Subcutaneous abdominal adipose tissue (tissue), 5 donors: ENCODE results near the gene SH3BGRL.

ENCODE experiments used
- H3K27ac ChIP-seq: one replicate; pipeline ENCODE4 v1.7.0; 2013; ENCODE audit warnings: low read depth, mild to moderate bottlenecking, inconsistent platforms, low read length, moderate library complexity
- H3K27me3 ChIP-seq, 5 donors: one replicate each; pipeline ENCODE4 v1.7.0; 2013; ENCODE audit warnings: low read length in 5 of 5, inconsistent platforms in 1 of 5; ENCODE audit not compliant: control insufficient read depth in 5 of 5, insufficient read depth in 4 of 5
- H3K36me3 ChIP-seq, 5 donors: one replicate each; pipeline ENCODE4 v1.7.0; 2013; ENCODE audit warnings: low read length in 5 of 5; ENCODE audit not compliant: control insufficient read depth in 5 of 5, insufficient read depth in 5 of 5
- H3K4me1 ChIP-seq, 5 donors: one replicate each; pipeline ENCODE4 v1.7.0; 2013; ENCODE audit warnings: low read length in 5 of 5, mild to moderate bottlenecking in 3 of 5, moderate library complexity in 1 of 5; ENCODE audit not compliant: control insufficient read depth in 5 of 5, insufficient read depth in 5 of 5
- H3K4me3 ChIP-seq, 5 donors: one replicate each; pipeline ENCODE4 v1.7.0; 2013; ENCODE audit warnings: low read length in 5 of 5, low read depth in 1 of 5
- H3K9ac ChIP-seq, 5 donors: one replicate each; pipeline ENCODE4 v1.7.0; 2013; ENCODE audit warnings: low read length in 5 of 5, mild to moderate bottlenecking in 4 of 5, moderate library complexity in 3 of 5
- H3K9me3 ChIP-seq, 5 donors: one replicate each; pipeline ENCODE4 v1.7.0; 2013; ENCODE audit warnings: low read length in 5 of 5; ENCODE audit not compliant: control insufficient read depth in 5 of 5
- donor health status: healthy.
- donor health status: healthy.
- donor health status: healthy.
- donor health status: healthy.
- donor health status: healthy.

Gene SH3BGRL

GRCh38 chrX:81208916-81209315, 7.0 kb downstream of the SH3BGRL start:
- no peak overlapping the region for H3K27ac ChIP-seq

GRCh38 chrX:81215685-81216084, 13.8 kb downstream of the SH3BGRL start:
- peaks cover 0 to 5% (median 0%) of the 10 kb centered on the region in 5 donors for H3K4me1 ChIP-seq
- no peaks in the 10 kb centered on the region for H3K27me3 ChIP-seq

More at GRCh38 chrX:81208916-81209315, 7.0 kb downstream of the SH3BGRL start:
- no peaks in the 10 kb centered on the region for H3K36me3 ChIP-seq
- H3K4me3 ChIP-seq: no peak overlapping the region
- H3K9me3 ChIP-seq: no peaks in the 10 kb centered on the region
- no peaks in the 10 kb centered on the region for H3K27me3 ChIP-seq
- H3K4me1 ChIP-seq: peaks cover 0 to 8% (median 0%) of the 10 kb centered on the region in 5 donors
- no peak overlapping the region for H3K9ac ChIP-seq

DNA sequence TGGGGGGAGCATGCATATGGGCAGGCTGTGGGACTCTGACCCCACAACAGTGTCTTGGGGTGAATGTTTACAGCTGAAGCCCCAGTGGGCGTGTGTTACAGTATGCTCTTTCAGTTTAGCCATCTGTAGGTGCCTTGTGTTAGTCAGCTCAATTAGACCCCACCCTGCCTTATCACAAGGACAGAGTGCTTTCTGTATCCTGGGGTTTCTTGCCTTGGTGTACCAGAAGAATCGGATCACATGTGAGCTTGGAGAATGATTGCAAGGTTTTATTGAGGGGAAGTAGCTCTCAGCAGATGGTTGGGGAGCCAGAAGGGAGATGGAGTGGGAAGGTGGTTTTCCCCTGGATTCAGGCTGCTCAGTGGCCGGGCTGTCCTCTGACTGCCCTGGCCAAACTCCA, 27.3 kb downstream of the SH3BGRL start:
- H3K36me3 ChIP-seq: no peaks in the 10 kb centered on the region
- H3K4me3 ChIP-seq: no peak overlapping the region
- H3K9ac ChIP-seq: no peak overlapping the region
- H3K27me3 ChIP-seq: peaks cover 0 to 8% (median 0%) of the 10 kb centered on the region in 5 donors
- H3K27ac ChIP-seq: no peak overlapping the region
- no peaks in the 10 kb centered on the region for H3K9me3 ChIP-seq
- peaks cover 0 to 2% (median 0%) of the 10 kb centered on the region in 5 donors for H3K4me1 ChIP-seq

More at GRCh38 chrX:81215685-81216084, 13.8 kb downstream of the SH3BGRL start:
- Histone ChIP-seq H3K27ac (no peak overlapping the region), H3K9ac (no peak overlapping the region), H3K4me3 (no peak overlapping the region), H3K36me3 (no peaks in the 10 kb centered on the region), H3K9me3 (no peaks in the 10 kb centered on the region)

DNA sequence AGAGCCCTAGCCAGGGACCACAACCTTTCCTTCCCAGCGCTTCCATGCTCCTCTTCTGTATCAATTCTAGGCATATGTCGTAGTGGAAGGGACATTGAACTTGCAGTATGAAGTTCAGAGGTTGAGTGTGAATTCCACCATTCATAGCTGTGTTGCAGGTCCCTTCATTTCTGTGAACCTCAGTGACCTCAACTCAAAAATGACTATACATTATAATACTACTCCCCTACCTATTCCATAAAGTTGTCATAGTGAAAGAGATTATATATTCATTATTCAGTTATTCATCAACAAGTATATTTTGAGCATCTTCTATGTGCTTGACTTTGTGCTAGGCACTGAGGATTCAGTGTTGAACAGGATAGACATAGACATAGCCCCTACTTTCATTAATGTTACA, 28.0 kb downstream of the SH3BGRL start:
- H3K27me3 ChIP-seq: peaks cover 0 to 8% (median 0%) of the 10 kb centered on the region in 5 donors
- no peak overlapping the region for H3K27ac ChIP-seq
- H3K4me3 ChIP-seq: no peak overlapping the region
- no peak overlapping the region for H3K9ac ChIP-seq
- no peaks in the 10 kb centered on the region for H3K9me3 ChIP-seq
- H3K4me1 ChIP-seq: peaks cover 0 to 2% (median 0%) of the 10 kb centered on the region in 5 donors
- H3K36me3 ChIP-seq: no peaks in the 10 kb centered on the region

DNA sequence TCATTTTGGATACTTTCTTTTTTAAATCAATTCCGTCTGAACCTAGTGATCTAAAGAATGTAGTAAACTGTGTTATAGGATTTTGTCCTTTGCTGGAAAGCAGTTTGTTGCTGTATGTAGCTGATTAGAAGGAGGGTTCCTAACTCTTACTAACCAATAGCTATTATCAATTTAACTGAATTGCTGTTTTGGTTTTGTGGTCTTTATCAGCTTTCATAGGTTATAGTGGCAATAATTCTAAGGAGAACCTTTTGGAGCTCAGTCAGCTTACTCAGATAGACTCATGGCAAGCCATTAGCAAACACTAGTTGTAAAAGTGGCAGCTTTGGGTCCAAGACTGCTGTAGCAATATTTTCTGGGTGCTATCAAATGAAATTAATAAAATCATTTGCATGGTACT, 29.6 kb downstream of the SH3BGRL start:
- Histone ChIP-seq H3K9me3 (no peaks in the 10 kb centered on the region), H3K27me3 (peaks cover 0 to 8% (median 0%) of the 10 kb centered on the region in 5 donors), H3K36me3 (no peaks in the 10 kb centered on the region), H3K4me3 (no peak overlapping the region), H3K27ac (no peak overlapping the region), H3K4me1 (peaks cover 0 to 2% (median 0%) of the 10 kb centered on the region in 5 donors), H3K9ac (no peak overlapping the region)

GRCh38 chrX:81232218-81232617, 30.3 kb downstream of the SH3BGRL start:
- Histone ChIP-seq H3K4me1 (peaks cover 0 to 2% (median 0%) of the 10 kb centered on the region in 5 donors), H3K9me3 (no peaks in the 10 kb centered on the region)

DNA sequence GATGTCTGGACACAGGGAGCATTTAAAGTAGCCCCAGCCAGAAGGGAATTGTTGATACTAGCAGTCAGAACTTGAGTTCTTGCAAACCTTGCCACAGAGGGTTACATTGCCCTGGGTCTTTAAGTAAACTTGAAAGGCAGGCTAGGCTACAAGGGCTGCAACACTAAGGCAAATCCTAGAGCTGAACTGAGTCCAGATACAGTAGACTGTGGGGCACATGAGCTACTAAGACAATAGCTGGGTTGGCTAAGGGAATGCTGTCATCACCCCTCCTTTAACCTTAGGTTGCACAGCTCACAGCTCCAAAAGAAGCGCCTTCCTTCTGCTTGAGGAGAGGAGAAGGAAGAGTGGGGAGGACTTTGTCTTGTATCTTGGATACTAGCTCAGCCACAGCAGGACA, 35.6 kb downstream of the SH3BGRL start:
- Histone ChIP-seq H3K4me1 (no peaks in the 10 kb centered on the region), H3K9me3 (peaks cover 0 to 11% (median 10%) of the 10 kb centered on the region in 5 donors), H3K27me3 (peaks cover 0 to 9% (median 0%) of the 10 kb centered on the region in 5 donors), H3K9ac (no peak overlapping the region), H3K27ac (no peak overlapping the region), H3K4me3 (no peak overlapping the region), H3K36me3 (peaks cover 0 to 21% (median 5%) of the 10 kb centered on the region in 5 donors)

More at GRCh38 chrX:81232218-81232617, 30.3 kb downstream of the SH3BGRL start:
- peaks cover 0 to 2% (median 0%) of the 10 kb centered on the region in 5 donors for H3K36me3 ChIP-seq
- no peak overlapping the region for H3K4me3 ChIP-seq
- H3K27me3 ChIP-seq: peaks cover 0 to 10% (median 0%) of the 10 kb centered on the region in 5 donors
- H3K9ac ChIP-seq: no peak overlapping the region
- no peak overlapping the region for H3K27ac ChIP-seq

DNA sequence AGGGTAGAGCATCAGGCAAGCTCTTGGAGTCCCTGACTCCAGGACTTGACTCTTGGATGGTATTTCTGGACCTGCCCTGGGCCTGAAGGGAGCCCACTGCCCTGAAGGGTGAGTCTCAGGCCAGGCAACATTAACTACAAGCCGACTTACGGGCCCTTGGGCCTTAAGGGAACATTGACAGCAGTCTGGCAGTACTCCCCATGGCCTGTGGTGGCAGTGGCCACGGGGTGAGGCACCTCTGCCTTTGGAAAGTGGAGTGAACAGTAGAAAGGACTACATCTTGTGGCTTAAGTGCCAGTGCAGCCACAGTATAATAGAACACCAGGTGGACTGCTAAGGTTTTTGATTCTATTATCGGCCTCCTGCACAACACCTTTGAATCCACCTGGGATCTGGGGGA, 36.3 kb downstream of the SH3BGRL start:
- Histone ChIP-seq H3K4me3 (no peak overlapping the region), H3K9ac (no peak overlapping the region), H3K9me3 (peaks cover 0 to 11% (median 10%) of the 10 kb centered on the region in 5 donors), H3K27me3 (peaks cover 0 to 9% (median 0%) of the 10 kb centered on the region in 5 donors), H3K4me1 (no peaks in the 10 kb centered on the region), H3K27ac (no peak overlapping the region), H3K36me3 (peaks cover 0 to 21% (median 5%) of the 10 kb centered on the region in 5 donors)

- H3K36me3 ChIP-seq: peaks cover 2 to 21% (median 5%) of the 10 kb centered on the region in 5 donors
- H3K9ac ChIP-seq: no peak overlapping the region
- H3K4me3 ChIP-seq: no peak overlapping the region
- peaks cover 0 to 9% (median 0%) of the 10 kb centered on the region in 5 donors for H3K27me3 ChIP-seq
- peaks cover 0 to 11% (median 10%) of the 10 kb centered on the region in 5 donors for H3K9me3 ChIP-seq
- H3K4me1 ChIP-seq: no peaks in the 10 kb centered on the region
- H3K27ac ChIP-seq: no peak overlapping the region
Measured at GRCh38 chrX:81240701-81241331, 38.9 kb downstream of the SH3BGRL start.

- Histone ChIP-seq H3K9ac (no peak overlapping the region), H3K36me3 (peaks cover 2 to 21% (median 5%) of the 10 kb centered on the region in 5 donors), H3K4me3 (no peak overlapping the region), H3K27me3 (peaks cover 0 to 9% (median 0%) of the 10 kb centered on the region in 5 donors), H3K4me1 (no peaks in the 10 kb centered on the region), H3K27ac (no peak overlapping the region), H3K9me3 (peaks cover 2 to 14% (median 10%) of the 10 kb centered on the region in 5 donors)
Measured at GRCh38 chrX:81241753-81242152, 39.9 kb downstream of the SH3BGRL start.
